Stromal cell of bone marrow (primary cell): ENCODE results near the gene MYEOV.

ENCODE experiments used
- DNase-seq: peaks from one replicate; pipeline ENCODE4 v3.0.0-alpha.2; 2012; ENCODE audit warnings: low read depth

MYEOV gene

GRCh38 chr11:69293819-69294505 is at the start of gene MYEOV:
TSS of gene MYEOV (plus strand) at chr11:69294155. CDS start at chr11:69295355, 1,200 bp downstream.
- DNase-seq = no peak

DNA sequence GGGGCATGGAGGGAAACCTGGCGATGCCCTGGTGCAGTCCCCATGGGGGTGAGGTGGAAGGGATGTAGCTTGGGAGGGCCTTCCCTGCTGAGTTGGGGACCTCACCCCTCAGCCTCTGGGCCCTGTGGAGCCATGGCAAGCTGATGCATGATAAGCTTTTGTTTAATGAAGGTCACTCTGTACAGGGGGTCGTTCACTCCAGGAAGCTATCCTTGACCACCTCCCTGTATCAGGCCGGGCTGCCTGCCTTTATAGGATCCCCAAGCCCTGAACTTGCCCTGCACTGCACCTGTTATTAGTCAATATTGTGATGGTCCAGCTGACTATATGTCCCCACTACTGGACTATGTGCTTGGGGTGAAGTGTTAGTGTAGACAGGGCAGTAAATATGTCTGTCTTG is 49.7 kb upstream of the MYEOV start:
- no peak for DNase-seq

- DNase-seq = no peak
These were observed 48.9 kb upstream of the MYEOV start for GRCh38 chr11:69245041-69245440.

DNA sequence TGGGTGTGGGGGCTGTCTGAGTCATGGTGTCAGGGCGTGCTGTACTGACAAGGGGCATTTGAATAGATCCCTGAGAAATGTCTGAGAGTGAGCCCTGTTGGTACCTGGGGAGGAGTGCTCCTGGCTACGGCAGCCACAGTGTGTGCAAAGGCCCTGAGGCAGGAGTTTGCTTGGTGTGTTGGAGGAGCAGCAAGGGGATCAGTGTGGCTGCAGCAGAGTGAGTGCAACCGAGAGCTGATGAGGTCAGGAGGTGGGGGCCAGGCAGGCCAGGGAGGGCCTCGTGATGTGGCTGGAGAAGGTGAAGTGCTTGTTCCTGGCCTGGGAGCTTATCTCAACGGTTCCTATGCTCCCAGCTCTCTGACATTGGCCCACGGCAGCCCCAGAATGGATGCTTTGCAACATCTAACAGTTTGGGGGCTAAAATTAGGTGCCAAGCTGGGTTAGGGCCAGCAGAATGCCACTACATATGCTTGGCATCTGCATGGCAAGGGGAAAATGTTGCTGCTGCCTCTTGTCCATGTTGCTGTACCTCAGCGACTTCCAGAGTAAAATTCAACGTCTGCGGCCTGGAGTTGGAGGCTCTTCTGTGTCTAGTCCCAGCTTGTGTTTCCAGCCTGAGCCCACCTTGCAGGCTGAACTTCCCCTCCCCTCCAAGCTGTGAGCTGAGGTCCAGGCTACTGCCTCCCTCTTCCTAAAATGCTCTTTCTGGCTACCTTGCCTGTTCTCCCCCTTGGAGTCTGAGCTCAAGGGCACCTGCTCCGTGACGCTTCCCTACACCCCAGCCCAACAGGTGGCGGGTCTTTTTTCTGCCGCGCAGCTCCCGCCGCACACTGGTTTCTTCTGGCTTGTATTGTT is 48.2 kb upstream of the MYEOV start:
- DNase-seq = no peak

GRCh38 chr11:69249311-69250185 is 44.4 kb upstream of the MYEOV start:
- DNase-seq = no peak

DNA sequence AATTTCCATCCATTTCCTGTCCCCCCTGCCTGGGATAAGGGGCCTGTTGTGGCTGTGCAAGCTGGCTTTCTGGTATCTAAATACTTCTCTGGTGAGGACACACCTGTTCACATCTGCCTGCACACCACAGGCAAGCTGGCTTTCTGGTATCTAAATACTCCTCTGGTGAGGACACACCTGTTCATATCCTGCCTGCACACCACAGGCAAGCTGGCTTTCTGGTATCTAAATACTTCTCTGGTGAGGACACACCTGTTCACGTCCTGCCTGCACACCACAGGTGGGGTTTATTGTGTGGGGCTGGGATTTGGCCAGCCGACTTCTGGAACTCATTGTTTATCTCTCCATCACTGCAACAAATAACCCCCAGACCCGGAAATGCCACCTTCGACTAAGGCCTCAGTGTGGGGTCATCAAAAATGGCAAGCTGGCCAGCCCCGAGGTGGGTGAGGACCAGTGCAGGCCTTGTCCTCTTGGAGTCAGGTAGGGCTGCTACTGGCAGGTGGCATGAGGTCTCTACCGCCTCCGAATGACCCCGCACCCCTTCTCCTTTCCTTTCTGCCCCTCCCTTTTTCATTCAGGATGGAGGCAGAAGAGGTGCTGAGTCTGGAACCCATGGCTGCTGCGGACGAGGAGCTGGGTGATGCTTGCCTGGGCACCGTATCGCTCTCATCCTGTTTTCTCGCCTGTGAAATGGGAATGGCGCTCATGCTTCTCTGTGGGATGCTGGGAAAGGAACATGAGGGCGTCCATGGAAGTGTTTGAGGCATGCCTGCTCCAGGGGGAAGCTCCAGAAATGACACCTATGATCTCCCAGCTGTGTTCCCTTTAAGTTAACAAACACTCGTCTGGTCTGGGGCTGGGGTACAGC is 43.5 kb upstream of the MYEOV start:
- DNase-seq = no peak

DNA sequence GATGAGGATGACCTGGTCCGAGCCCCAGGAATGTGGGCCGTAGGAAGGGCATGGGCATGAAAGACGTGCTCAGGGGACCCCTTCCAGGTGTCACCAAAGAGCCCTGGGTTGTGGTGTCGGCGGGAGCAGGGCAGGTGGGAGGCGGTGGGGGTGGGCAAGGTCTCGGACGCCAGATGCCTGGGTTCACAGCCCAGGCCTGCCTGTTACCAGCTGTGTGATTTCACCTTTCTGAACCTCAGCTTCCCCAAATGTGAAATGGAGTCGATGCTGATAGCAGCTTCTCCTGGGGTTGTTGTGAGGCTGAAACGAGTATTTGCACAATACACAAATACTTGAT is 42.9 kb upstream of the MYEOV start:
- DNase-seq = no peak

DNA sequence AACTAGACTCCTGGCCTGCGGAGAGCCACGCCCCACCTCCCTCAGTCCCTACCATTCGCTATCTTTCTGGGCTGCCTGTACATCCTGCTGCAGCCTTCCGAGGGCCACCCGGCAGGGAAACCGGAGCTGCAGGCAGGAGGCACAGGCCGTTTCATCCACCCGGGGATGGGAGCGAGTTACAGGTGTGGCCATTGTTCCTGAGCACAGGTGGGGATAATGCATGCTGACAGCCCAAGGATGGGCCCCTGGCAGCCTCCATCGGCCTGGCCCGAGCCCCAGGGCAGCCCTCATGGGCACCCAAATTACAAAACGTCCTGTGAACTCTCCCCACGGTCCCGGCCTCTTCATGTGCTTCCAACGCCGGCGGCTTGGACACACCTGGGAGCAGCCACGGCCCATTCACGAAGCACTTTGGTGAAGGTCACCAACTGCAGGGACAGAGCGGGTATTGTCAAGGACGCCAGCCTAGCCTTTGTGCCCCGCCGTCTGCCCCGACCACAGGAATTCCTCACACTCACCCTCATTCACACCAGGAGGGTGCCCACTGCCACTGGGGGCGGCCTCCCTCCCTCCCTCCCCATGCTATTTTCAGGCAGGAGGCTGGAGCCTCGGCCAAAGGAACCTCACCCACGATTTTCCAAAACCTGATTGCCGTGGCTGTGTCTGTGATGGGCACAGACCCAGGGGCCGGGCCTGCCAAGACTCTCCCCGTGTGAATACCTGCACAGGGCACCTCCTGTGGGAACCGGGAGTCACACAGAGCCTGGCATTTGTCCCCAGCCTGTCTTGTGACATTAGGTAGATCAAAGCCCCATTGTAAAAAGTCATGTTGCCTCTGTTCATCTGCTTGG is 42.1 kb upstream of the MYEOV start:
- DNase-seq = no peak

DNA sequence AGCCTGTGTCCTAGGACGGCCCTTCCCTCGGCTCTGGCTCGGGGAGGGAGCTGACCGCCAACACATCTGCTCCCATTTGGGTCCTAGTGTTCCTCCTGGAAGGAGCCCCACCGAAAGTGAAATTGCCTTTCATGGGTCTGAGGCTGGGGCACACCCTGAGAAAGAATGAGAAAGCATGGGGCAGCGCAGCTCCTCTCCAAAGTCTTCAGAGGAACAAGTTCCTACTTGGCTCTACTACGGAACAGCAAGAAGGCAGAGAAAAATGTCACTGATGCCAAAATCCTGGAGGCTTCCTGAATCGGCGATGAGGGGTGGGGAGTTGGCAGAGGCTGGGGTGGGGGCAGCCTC is 41.5 kb upstream of the MYEOV start:
- no peak for DNase-seq

- peak; percentile 15 for DNase-seq
These were observed 40.9 kb upstream of the MYEOV start for GRCh38 chr11:69253028-69253427.

DNA sequence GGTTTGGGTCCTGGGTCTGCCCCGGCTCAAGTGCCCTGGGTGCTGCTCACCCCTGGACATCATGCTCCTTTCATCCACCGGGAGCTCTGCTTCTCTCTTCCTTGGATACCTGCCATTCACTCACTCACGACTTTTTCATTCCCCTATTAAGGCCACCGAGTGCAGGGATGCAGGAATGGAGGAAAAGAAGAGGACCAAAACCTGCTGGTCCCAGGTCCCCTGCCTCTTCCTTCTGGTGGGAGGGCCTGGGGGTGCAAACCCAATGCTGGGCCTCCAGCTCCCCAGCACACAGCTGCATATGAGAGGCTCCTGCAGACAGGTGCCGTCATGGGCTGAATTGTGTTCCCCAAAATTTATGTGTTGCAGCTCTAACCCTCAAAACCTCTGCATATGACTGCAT is 36.8 kb upstream of the MYEOV start:
- no peak for DNase-seq

DNA sequence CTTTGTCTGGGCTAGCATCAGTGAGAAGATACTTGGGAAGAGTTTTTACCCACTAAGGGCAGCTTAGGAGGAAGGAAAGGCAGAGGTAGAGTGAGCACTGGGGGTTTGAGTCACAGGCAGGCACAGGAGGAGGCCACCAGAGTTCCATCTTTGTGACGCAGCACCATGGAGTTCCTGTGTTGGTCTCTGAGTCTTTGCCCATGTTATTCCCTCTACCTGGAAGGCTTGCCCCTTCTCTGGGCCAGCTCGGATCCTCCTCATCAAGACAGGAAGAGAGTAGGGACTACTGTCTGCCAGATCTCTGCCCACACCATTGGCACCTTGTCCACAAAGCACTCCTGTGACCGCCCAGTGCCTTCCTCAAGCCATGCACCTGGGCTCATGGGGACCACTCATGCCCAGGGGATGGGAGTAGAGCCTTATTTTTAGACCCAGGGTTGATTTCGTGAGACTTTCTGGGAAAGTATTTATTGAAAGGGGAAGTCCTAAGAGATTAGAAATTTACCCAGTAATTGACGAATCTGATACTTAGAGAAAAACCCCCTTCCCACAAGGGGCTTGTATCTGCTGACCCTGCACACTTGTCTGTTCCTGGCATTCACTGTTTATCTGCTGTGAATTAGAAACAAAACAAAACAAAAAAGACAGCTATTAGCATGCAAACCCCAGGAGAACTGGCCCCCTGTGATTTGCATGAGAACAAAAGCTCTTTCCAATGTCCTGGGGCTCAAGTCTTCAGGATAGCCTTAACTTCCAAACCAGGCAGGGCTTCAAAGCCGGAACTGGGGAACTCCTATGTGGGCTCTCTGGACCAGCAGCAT is 35.9 kb upstream of the MYEOV start:
- no peak for DNase-seq

- no peak for DNase-seq
These were observed 34.9 kb upstream of the MYEOV start for GRCh38 chr11:69259096-69259495.

DNA sequence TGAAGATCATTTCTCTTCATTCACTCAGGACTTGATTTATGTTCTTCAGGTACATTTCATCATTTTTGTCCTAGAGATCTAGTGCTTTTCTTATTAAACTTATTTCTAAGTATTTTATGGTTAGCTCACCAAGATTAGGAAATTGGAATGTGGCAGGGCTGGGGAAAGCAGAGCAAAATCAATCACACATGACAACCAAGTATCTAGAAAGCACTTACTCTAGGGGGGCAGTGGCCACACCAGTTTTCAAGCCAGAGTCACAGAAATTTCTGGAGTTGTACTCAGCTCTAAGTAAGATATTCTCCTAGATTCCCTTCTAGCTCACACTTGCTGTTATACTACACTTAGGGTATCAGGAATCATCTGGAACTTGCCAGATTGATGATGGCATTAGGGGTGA is 33.3 kb upstream of the MYEOV start:
- no peak for DNase-seq

GRCh38 chr11:69261116-69261515 is 32.8 kb upstream of the MYEOV start:
- DNase-seq = no peak

DNA sequence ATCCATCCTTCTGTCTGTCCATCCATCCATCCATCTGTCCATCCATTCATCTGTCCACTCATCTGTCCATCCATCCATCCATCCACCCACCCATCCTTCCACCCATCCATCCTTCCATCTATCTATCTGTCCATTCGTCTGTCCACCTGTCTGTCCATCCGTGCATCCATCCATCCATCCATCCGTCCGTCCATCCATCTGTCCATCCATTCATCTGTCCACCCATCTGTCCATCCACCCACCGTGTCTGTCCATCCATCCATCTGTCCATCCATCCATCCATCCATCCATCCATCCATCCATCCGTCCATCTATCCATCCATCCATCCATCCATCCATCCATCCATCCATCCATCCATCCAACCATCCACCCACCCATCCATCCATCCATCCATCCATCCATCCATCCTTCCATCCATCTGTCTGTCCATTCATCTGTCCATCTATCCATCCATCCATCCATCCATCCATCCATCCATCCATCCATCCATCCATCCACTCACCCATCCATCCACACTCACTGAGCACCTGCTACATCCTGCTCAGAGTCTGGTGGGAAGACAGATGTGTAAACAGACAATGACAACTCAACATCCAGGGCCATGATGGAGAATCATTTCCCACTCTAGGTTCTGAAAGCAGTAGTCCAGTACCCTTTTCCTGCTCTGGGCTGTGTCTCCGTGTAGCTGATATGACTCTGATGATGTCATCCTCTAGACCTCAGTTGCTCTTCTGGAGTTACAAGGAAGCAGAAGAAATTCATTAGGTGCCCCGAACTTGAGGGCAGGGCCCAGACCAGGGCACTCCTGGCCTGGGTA is 30.8 kb upstream of the MYEOV start:
- no peak for DNase-seq

- no peak for DNase-seq
These were observed 30.3 kb upstream of the MYEOV start for GRCh38 chr11:69263736-69264052.

DNA sequence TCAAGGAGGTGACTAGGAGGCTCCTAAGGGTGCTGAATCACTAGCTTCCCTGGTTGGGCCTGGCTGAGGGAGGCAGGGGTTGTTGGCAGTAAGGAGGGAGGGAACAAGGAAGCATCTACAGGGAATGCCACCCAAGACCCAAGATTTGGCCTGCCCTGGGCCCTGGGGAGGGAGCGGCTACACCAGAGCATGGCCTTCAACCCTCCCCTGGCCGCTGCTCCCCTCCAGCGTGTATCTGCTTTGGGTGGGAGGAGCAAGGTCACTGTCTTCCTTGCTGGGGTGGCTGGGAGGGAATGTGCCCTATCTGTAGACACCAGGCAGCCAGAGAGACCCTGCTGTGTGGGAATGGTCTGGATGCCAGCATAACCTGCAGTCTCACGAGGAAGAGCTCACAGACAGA is 29.5 kb upstream of the MYEOV start:
- no peak for DNase-seq

GRCh38 chr11:69265210-69265609 is 28.7 kb upstream of the MYEOV start:
- DNase-seq = no peak
